Endothelial cell of umbilical vein (primary cell): ENCODE results near the gene GPR107. TPM values are rescaled to one million over a fixed set of nuclear protein-coding genes. Genes with fewer than 3 reads are reported as not detected.

Experiments used
- BruUV-seq: library from RNA; stranded (reverse); fragments of 400-500 nt; replicated peaks from 2 replicates; lab custom pipeline; 2021; lab: Mats Ljungman, UMichigan
- CTCF ChIA-PET: fragments of 300-600, 350-600 bp; sonication (Branson Sonifier 250); formaldehyde crosslinking; loops from one replicate; lab custom pipeline; 2021; ENCODE audit warnings: antibody characterized with exemption, inconsistent platforms; lab: Charles Lee
- POLR2A ChIA-PET: fragments of 300-600, 350-600 bp; sonication (Branson Sonifier 250); formaldehyde crosslinking; loops from one replicate; lab custom pipeline; 2021; ENCODE audit warnings: antibody characterized with exemption, inconsistent platforms; lab: Charles Lee
- DNase-seq: peaks from one replicate; pipeline ENCODE4 v3.0.0-alpha.2; 2011; ENCODE audit warnings: low read depth, low spot score
- FAIRE-seq: peaks from 2 replicates; lab custom pipeline; 2011; peaks lifted over from hg19 to GRCh38; lab: Jason Lieb, UNC
- H2AFZ ChIP-seq: 2 replicates; pipeline ENCODE4 v1.6.0; 2012; ENCODE audit warnings: low read depth, low read length, control low read depth, inconsistent platforms
- H3K27ac ChIP-seq: 2 replicates; pipeline ENCODE4 v1.5.1; 2011; ENCODE audit warnings: low read depth, mild to moderate bottlenecking, control low read depth, low read length, moderate library complexity; ENCODE audit not compliant: insufficient read depth
- H3K27me3 ChIP-seq, 2 experiments: 2 replicates each; pipeline versions ENCODE4 v1.6.0 to v1.6.1; 2011; ENCODE audit warnings: low read length in 2 of 2, mixed read lengths in 1 of 2; ENCODE audit not compliant: control insufficient read depth in 2 of 2, insufficient read depth in 2 of 2
- H3K36me3 ChIP-seq, 2 experiments: 2 replicates in 1 of 2; 3 replicates in 1 of 2; pipeline ENCODE4 v1.5.1; 2011; ENCODE audit warnings: low read length in 2 of 2, mild to moderate bottlenecking in 1 of 2, moderate library complexity in 1 of 2; ENCODE audit not compliant: control insufficient read depth in 2 of 2, insufficient read depth in 2 of 2; ENCODE audit errors: extremely low read depth in 1 of 2
- H3K4me1 ChIP-seq: 3 replicates; pipeline ENCODE4 v1.5.1; 2011; ENCODE audit warnings: mild to moderate bottlenecking, low read length; ENCODE audit not compliant: control insufficient read depth, insufficient read depth; ENCODE audit errors: extremely low read depth
- H3K4me2 ChIP-seq: 2 replicates; pipeline ENCODE4 v1.6.1; 2011; ENCODE audit warnings: low read length, control low read depth, mixed read lengths; ENCODE audit not compliant: insufficient read depth
- H3K4me3 ChIP-seq, 3 experiments: fragments of 200-600 bp in 1 of 3; sonication (generic), shearing (Covaris generic) in 1 of 3; replicated peaks in 1 of 3; 2 replicates each; pipeline ENCODE4 v1.5.1; 2011 to 2016; ENCODE audit warnings: control low read depth in 3 of 3, low read length in 3 of 3, mild to moderate bottlenecking in 2 of 3, inconsistent platforms in 1 of 3, low read depth in 1 of 3, moderate library complexity in 1 of 3; ENCODE audit not compliant: insufficient read depth in 1 of 3
- H3K79me2 ChIP-seq: 2 replicates; pipeline ENCODE4 v1.6.0; 2012; ENCODE audit warnings: low read length, inconsistent platforms; ENCODE audit not compliant: control insufficient read depth, insufficient read depth
- H3K9ac ChIP-seq: replicated peaks from 2 replicates; pipeline ENCODE3; 2011; ENCODE audit warnings: low read length, control low read depth; ENCODE audit not compliant: insufficient read depth; ENCODE audit errors: extremely low read depth
- H3K9me1 ChIP-seq: replicated peaks from 3 replicates; pipeline ENCODE4 v1.6.0; 2011; ENCODE audit warnings: mild to moderate bottlenecking, low read length; ENCODE audit not compliant: control insufficient read depth, insufficient read depth; ENCODE audit errors: extremely low read depth
- H3K9me3 ChIP-seq: replicated peaks from 2 replicates; pipeline ENCODE4 v1.5.1; 2012; ENCODE audit warnings: low read length, inconsistent platforms; ENCODE audit not compliant: control insufficient read depth, insufficient read depth
- H4K20me1 ChIP-seq: replicated peaks from 2 replicates; pipeline ENCODE3; 2011; ENCODE audit warnings: mild to moderate bottlenecking, low read length; ENCODE audit not compliant: control insufficient read depth, insufficient read depth; ENCODE audit errors: extremely low read depth
- FOS ChIP-seq: IDR thresholded peaks from 2 replicates; pipeline ENCODE4 v1.6.1; 2011; ENCODE audit warnings: mild to moderate bottlenecking, low read length, moderate library complexity, borderline replicate concordance; ENCODE audit not compliant: insufficient read depth
- GATA2 ChIP-seq: IDR thresholded peaks from 2 replicates; pipeline ENCODE4 v1.7.0; 2011; ENCODE audit warnings: low read depth, mild to moderate bottlenecking, moderate library complexity, mixed read lengths, low read length; ENCODE audit not compliant: insufficient read length, insufficient read depth
- POLR2A ChIP-seq: IDR thresholded peaks from 2 replicates; pipeline ENCODE4 v1.6.1; 2012; ENCODE audit warnings: low read depth, mild to moderate bottlenecking, control low read depth, low read length
- dilution Hi-C: fragments of 300-500 bp; cut with MboI; formaldehyde crosslinking; loops from one replicate; pipeline ENCODE4 v1.15.0; 2019; ENCODE audit warnings: low sequenced_read_pairs; ENCODE audit not compliant: extremely low pct_ligation_motif_present
- intact Hi-C: fragments of 100-400 bp; cut with micrococcal nuclease; formaldehyde crosslinking; loops from one replicate; pipeline ENCODE4 v1.10.0; 2022
- polyA plus RNA-seq, 4 experiments: library from polyadenylated mRNA; depleted of rRNA in 3 of 4; stranded (reverse) in 3 of 4; unstranded in 1 of 4; fragments of >200 nt; gene quantifications; 2 replicates each; pipeline versions ENCODE4 v1.2.1 to v1.2.3, GENCODE V29; 2011 to 2012; ENCODE audit warnings: missing spikeins in 1 of 4
- total RNA-seq: library from RNA; stranded (reverse); gene quantifications from 2 replicates; pipeline ENCODE4 v1.2.3, GENCODE V29; 2021
- TF ChIP-seq, protein P1 (sequence below): IDR thresholded peaks from 2 replicates; pipeline ENCODE4 v1.6.1; 2011; ENCODE audit not compliant: insufficient read depth, insufficient read length

GPR107 gene
- total and polyA plus RNA-seq, 2 donors (not counting 3 experiments of a cell fraction or from before 2014, with no cell fraction given), result 27.2 to 38.9 TPM

DNA sequence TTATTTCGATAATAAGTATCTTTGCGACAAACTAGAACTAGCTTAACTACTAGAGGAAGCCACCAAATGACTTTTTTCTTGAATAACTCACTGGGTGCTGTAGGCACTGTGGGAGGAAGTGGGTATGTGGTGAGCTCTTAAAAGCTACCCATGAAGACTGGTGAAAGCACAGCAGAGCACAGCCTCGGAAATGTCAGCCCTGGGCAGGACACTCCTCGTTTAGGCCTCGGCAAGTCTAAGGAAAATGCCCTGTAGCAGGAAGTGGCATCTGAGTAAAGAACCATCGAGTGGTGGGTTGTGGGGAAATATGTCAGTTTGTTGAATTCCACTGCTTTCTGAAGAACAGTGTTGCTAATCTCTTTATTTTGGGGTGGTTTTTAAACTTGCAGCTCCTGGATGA lies 74.5 kb downstream of the GPR107 start:
- FAIRE-seq (no peak), DNase-seq (no peak)
- TF ChIP-seq POLR2A (no peak), GATA2 (no peak)
- TF ChIP-seq, protein P1, sequence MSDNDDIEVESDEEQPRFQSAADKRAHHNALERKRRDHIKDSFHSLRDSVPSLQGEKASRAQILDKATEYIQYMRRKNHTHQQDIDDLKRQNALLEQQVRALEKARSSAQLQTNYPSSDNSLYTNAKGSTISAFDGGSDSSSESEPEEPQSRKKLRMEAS, result no peak
- H3K79me2 ChIP-seq, result no peaks in the 10 kb centered on the region
- H3K9ac ChIP-seq, result no peak overlapping the region
- H4K20me1 ChIP-seq, result no peaks in the 10 kb centered on the region
- peaks cover 5 to 30% of the 10 kb centered on the region in 2 experiments for H3K36me3 ChIP-seq
- H3K4me2 ChIP-seq, result no peak overlapping the region
- intact Hi-C loops (no loop called here), dilution Hi-C loops (no loop called here)
- BruUV-seq, result no TSS peak
- no peak overlapping the region for H3K27ac ChIP-seq
- ChIA-PET POLR2A (no interaction called here), CTCF (interaction anchor here (0.6 kb wide), 1 partner anchor 15 kb away, joined by 3 read pairs; no protein-coding TSS in a partner anchor)
- H3K27me3 ChIP-seq, result no peaks in the 10 kb centered on the region
- no peaks in the 10 kb centered on the region for H3K9me3 ChIP-seq
- H2AFZ ChIP-seq, result no peak overlapping the region
- no peak overlapping the region for H3K4me3 ChIP-seq
- no peaks in the 10 kb centered on the region for H3K9me1 ChIP-seq
- H3K4me1 ChIP-seq, result peaks cover 9% of the 10 kb centered on the region

DNA sequence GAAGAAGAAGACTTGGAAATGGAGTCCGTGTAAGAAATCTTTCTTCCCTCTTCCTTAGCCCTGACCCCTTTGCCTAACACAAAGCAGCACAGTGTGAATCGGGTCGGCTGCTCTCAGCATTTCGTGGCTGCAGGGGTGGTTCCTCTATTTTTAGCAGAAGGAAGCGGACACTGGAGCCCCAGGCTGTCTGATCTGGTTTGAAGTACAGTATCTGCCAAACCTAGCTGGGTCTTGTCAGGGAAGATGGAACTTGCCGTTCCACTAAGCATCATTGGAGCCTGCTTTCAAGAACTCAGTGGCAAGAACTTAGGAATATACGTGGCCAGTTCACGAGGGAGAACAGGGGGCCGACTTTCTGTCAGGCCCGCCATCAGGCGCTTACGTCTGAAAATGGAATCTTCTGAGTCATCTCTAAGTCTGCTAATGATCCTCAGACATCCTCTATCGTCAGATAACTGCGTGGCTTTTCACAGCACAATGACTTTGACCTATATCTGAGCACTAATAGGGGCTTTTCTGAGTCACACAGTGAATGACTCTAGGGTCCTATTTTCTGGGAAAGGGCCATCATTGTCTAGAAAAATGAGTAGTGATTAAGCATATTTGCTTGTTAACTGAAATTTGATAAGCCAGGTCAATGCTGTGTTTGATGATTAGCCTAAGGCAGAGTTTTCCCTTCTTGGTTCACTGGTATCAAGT lies 75.2 kb downstream of the GPR107 start:
- peaks cover 5 to 28% of the 10 kb centered on the region in 2 experiments for H3K36me3 ChIP-seq
- H3K9me3 ChIP-seq, result no peaks in the 10 kb centered on the region
- FAIRE-seq (peak; percentile 64), DNase-seq (peak; percentile 22)
- H3K4me2 ChIP-seq, result no peak overlapping the region
- peaks cover 9% of the 10 kb centered on the region for H3K4me1 ChIP-seq
- POLR2A ChIA-PET, result no interaction called here
- no peaks in the 10 kb centered on the region for H3K27me3 ChIP-seq
- TF ChIP-seq FOS, result peak; percentile 32
- no peak for TF ChIP-seq POLR2A
- dilution Hi-C loops (no loop called here), intact Hi-C loops (no loop called here)
- no peak overlapping the region for H3K4me3 ChIP-seq
- no peak overlapping the region for H2AFZ ChIP-seq
- no peaks in the 10 kb centered on the region for H3K9me1 ChIP-seq
- H3K27ac ChIP-seq, result peak overlapping the region; percentile 48
- H3K79me2 ChIP-seq, result no peaks in the 10 kb centered on the region
- CTCF ChIA-PET, result no interaction called here
- BruUV-seq, result no TSS peak
- no peak overlapping the region for H3K9ac ChIP-seq
- H4K20me1 ChIP-seq, result no peaks in the 10 kb centered on the region
